PC-3 (cell line): ENCODE results near the gene CCSER2.

Experiments used
- EZH2phosphoT487 ChIP-seq: fragments of 300-600 bp; sonication (generic); IDR thresholded peaks from 2 replicates; pipeline ENCODE4 v1.6.1; 2018; ENCODE audit warnings: mild to moderate bottlenecking, antibody characterized with exemption, low read length, borderline replicate concordance
- TF ChIP-seq, protein P1 (sequence below): fragments of 300-600 bp; sonication (generic); conservative IDR thresholded peaks from 2 replicates; pipeline ENCODE4 v1.5.1; 2017; ENCODE audit warnings: antibody characterized with exemption, low read depth, mild to moderate bottlenecking, low read length

DNA sequence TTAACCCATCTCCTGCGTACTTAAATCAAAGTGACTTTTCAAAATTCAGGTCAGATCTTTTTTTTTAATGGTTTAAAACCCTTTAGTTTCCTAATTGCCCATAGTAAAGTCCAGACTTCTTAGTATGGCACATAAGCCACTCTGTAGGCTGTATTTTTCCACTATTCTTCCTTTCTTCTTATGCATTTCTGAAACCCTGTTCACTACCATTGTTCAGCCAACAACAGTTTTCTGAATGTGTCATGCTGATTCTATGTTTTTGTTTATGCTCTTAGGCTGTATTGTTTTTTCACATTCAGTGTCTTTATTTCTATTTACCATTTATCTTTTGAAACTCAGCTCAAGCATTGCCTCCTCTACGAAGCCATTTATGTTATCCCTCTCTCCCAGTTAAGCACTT lies 26.7 kb downstream of the CCSER2 start:
- TF ChIP-seq, protein P1, sequence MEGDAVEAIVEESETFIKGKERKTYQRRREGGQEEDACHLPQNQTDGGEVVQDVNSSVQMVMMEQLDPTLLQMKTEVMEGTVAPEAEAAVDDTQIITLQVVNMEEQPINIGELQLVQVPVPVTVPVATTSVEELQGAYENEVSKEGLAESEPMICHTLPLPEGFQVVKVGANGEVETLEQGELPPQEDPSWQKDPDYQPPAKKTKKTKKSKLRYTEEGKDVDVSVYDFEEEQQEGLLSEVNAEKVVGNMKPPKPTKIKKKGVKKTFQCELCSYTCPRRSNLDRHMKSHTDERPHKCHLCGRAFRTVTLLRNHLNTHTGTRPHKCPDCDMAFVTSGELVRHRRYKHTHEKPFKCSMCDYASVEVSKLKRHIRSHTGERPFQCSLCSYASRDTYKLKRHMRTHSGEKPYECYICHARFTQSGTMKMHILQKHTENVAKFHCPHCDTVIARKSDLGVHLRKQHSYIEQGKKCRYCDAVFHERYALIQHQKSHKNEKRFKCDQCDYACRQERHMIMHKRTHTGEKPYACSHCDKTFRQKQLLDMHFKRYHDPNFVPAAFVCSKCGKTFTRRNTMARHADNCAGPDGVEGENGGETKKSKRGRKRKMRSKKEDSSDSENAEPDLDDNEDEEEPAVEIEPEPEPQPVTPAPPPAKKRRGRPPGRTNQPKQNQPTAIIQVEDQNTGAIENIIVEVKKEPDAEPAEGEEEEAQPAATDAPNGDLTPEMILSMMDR, result no peak
- no peak for TF ChIP-seq EZH2phosphoT487
